ENCODE measurements around the gene CRIM1. TPM values are rescaled to one million over a fixed set of nuclear protein-coding genes. Genes with fewer than 3 reads are reported as not detected.

CRIM1 gene
- total and polyA plus RNA-seq, 12 donors = 7.6 to 66.3 (median 24.3) TPM

- DNase-seq = no peak
- no peaks in the 10 kb centered on the region for H3K9me3 ChIP-seq (replicated peaks in 1 of 3)
- peaks cover 0 to 33% of the 10 kb centered on the region in 2 donors for H3K4me1 ChIP-seq (replicated peaks in 1 of 2)
- TF ChIP-seq POLR2A (IDR thresholded peaks at IDR 0.05) = no peak
- TF ChIP-seq CTCF (IDR thresholded peaks at IDR 0.05) = no peak
- intact Hi-C loops (cut with DNase I) = no loop called here
- no peaks in the 10 kb centered on the region for H3K36me3 ChIP-seq (replicated peaks in 1 of 2)
- WGBS, 4 donors = 74 to 88% (median 82%) methylated on average over 8 of the region's 8 CpGs
- H3K4me3 ChIP-seq = no peak overlapping the region
- H3K27me3 ChIP-seq = no peaks in the 10 kb centered on the region
- no peak overlapping the region for H3K27ac ChIP-seq
Observed at GRCh38 chr2:36416370-36417165, 61.0 kb downstream of the CRIM1 start.

- DNase-seq = no peak
- intact Hi-C loops (cut with DNase I) = no loop called here
- TF ChIP-seq CTCF (IDR thresholded peaks at IDR 0.05) (no peak), POLR2A (IDR thresholded peaks at IDR 0.05) (no peak)
- Histone ChIP-seq H3K27ac (no peak overlapping the region), H3K36me3 (replicated peaks in 1 of 2) (no peaks in the 10 kb centered on the region), H3K4me1 (replicated peaks in 1 of 2) (peaks cover 0 to 8% of the 10 kb centered on the region in 2 donors), H3K4me3 (no peak overlapping the region), H3K9me3 (replicated peaks in 1 of 3) (no peaks in the 10 kb centered on the region), H3K27me3 (no peaks in the 10 kb centered on the region)
- WGBS, 4 donors = 86 to 94% (median 94%) methylated on average over 6 of the region's 6 CpGs
Observed at GRCh38 chr2:36420569-36421181, 65.1 kb downstream of the CRIM1 start.

- no peak overlapping the region for H3K27ac ChIP-seq
- intact Hi-C loops (cut with DNase I) = no loop called here
- peaks cover 0 to 6% of the 10 kb centered on the region in 2 donors for H3K4me1 ChIP-seq (replicated peaks in 1 of 2)
- H3K27me3 ChIP-seq = no peaks in the 10 kb centered on the region
- H3K36me3 ChIP-seq (replicated peaks in 1 of 2) = no peaks in the 10 kb centered on the region
- H3K4me3 ChIP-seq = no peak overlapping the region
- TF ChIP-seq POLR2A (IDR thresholded peaks at IDR 0.05) (no peak), CTCF (IDR thresholded peaks at IDR 0.05) (no peak)
- H3K9me3 ChIP-seq (replicated peaks in 1 of 3) = no peaks in the 10 kb centered on the region
- DNase-seq = no peak
- 95 to 96% (median 96%) methylated on average over 3 of the region's 3 CpGs for WGBS, 4 donors
Observed at GRCh38 chr2:36421379-36421778, 65.8 kb downstream of the CRIM1 start.

- TF ChIP-seq CTCF (IDR thresholded peaks at IDR 0.05) (no peak), POLR2A (IDR thresholded peaks at IDR 0.05) (no peak)
Observed at GRCh38 chr2:36423172-36423571, 67.6 kb downstream of the CRIM1 start.

More at GRCh38 chr2:36423172-36423571, 67.6 kb downstream of the CRIM1 start:
- no peaks in the 10 kb centered on the region for H3K36me3 ChIP-seq (replicated peaks in 1 of 2)
- H3K27ac ChIP-seq = no peak overlapping the region
- DNase-seq = no peak
- WGBS, 4 donors = 94 to 95% (median 95%) methylated on average over 5 of the region's 5 CpGs
- H3K27me3 ChIP-seq = no peaks in the 10 kb centered on the region
- intact Hi-C loops (cut with DNase I) = no loop called here
- H3K9me3 ChIP-seq (replicated peaks in 1 of 3) = no peaks in the 10 kb centered on the region
- H3K4me1 ChIP-seq (replicated peaks in 1 of 2) = no peaks in the 10 kb centered on the region
- H3K4me3 ChIP-seq = no peak overlapping the region
